Measurements from ENCODE around the gene MRPL18. TPM values are rescaled to one million over a fixed set of nuclear protein-coding genes. Genes with fewer than 3 reads are reported as not detected.
A peak's percentile ranks its signal among the peaks of the same experiment; 100 is the strongest.

The MRPL18 gene
- total RNA-seq, 2 experiments from 2014 or later, result 9.8 to 10.2 TPM

DNA sequence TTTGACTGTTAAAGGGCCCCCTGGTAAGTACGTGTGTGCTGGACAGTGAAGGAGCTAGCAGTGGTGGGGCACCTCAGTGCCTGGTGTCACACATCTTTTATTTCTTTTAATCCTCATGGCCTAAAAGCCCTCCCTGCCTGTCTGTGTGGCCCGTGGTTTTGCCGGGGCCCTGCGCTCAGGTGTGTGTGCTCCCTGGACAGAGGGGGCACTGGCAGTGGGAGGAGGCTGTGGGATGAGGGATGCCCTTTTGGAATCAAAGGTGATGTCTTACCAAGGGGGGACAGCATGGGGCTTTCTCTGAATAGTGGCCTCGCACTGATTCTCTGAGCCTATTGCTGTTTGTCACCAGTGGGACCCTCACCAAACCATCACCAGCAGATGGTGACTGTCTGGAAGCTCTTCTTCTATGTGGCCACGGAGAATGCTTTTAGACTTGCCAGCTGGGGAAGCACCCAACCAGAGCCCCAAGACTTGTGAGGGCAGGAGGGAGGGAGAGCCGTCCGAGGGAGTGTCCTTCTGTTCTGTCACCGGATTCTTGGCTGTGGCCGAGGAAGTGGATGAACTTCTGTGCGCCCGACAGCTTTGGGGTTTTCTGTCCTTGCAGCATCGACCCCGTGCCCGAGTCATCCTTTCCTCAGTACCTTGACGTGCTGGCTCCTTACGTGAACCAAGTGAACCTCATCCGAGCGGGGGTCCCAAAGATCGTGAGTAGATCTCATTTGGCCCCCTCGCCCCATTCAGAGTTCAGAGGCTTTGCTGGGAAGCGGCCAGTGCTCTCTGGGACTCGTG is 27.9 kb downstream of the MRPL18 start:
- TF ChIP-seq, protein P1, sequence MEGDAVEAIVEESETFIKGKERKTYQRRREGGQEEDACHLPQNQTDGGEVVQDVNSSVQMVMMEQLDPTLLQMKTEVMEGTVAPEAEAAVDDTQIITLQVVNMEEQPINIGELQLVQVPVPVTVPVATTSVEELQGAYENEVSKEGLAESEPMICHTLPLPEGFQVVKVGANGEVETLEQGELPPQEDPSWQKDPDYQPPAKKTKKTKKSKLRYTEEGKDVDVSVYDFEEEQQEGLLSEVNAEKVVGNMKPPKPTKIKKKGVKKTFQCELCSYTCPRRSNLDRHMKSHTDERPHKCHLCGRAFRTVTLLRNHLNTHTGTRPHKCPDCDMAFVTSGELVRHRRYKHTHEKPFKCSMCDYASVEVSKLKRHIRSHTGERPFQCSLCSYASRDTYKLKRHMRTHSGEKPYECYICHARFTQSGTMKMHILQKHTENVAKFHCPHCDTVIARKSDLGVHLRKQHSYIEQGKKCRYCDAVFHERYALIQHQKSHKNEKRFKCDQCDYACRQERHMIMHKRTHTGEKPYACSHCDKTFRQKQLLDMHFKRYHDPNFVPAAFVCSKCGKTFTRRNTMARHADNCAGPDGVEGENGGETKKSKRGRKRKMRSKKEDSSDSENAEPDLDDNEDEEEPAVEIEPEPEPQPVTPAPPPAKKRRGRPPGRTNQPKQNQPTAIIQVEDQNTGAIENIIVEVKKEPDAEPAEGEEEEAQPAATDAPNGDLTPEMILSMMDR (IDR thresholded peaks at IDR 0.05), result no peak
- ATAC-seq (ENCODE audit: poor library complexity) (no peak), DNase-seq (peak in 1 of 14 experiments; percentile 21)
- Mint-ChIP-seq H3K4me3 (no peak overlapping the region), H3K36me3 (ENCODE audit: low read depth) (no peaks in the 10 kb centered on the region), H3K9me3 (no peaks in the 10 kb centered on the region), H3K27ac (no peak overlapping the region), H3K27me3 (no peaks in the 10 kb centered on the region), H3K4me1 (ENCODE audit: low read depth) (peaks cover 30% of the 10 kb centered on the region)
- intact Hi-C loops (cut with DNase I, micrococcal nuclease), result no loop called here
- no peak overlapping the region for H3K27ac ChIP-seq (ENCODE audit: low read depth in 1 of 2, low read length in 2 of 2)
- H3K36me3 ChIP-seq (ENCODE audit: insufficient read depth, low read length), result no peaks in the 10 kb centered on the region
- POLR2A ChIA-PET, result interaction anchor here (3.4 kb wide), 1 partner anchor 28 kb away, joined by 37 read pairs; the partner anchor contains the start of genes MRPL18 and TCP1
- H3K27me3 ChIP-seq (ENCODE audit: control insufficient read depth in 1 of 2, insufficient read depth in 2 of 2, low read length in 2 of 2), result no peaks in the 10 kb centered on the region
- CTCF ChIA-PET, result no interaction called here
- H3K4me1 ChIP-seq (ENCODE audit: insufficient read depth, low read length), result peaks cover 24% of the 10 kb centered on the region
- H3K4me3 ChIP-seq (ENCODE audit: low read length), result no peak overlapping the region
- H3K9me3 ChIP-seq (ENCODE audit: control insufficient read depth in 1 of 2, insufficient read depth in 1 of 2, low read length in 2 of 2), result no peaks in the 10 kb centered on the region

DNA sequence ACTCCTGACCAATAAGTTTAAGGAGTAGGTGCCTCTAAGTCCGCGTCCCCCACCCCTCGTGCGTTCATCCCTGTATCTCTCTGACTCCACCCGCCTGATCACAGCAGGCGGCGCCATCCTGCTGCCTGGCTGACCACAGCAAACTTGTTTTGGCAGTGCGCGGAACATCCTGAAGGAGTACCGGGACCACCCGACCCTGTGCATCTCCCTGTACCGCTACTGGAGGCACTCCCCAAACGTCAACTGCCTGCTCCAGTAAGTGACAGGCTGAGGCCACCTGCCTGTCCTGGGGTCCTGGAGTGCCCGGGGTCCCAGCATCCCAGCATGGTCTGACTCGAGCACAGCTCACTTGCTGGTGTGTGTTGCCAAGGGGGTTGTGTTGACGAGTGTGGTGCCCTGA is 28.8 kb downstream of the MRPL18 start:
- ChIA-PET POLR2A (interaction anchor here (3.4 kb wide), 1 partner anchor 29 kb away, joined by 37 read pairs; the partner anchor contains the start of genes MRPL18 and TCP1), CTCF (interaction anchor here (1.4 kb wide), 1 partner anchor 128 kb away, joined by 3 read pairs; no protein-coding TSS in a partner anchor)
- DNase-seq, result no peak
- H3K9me3 ChIP-seq (ENCODE audit: control insufficient read depth in 1 of 2, insufficient read depth in 1 of 2, low read length in 2 of 2), result peaks cover 0 to 3% of the 10 kb centered on the region in 2 experiments
- peaks cover 24% of the 10 kb centered on the region for H3K4me1 ChIP-seq (ENCODE audit: insufficient read depth, low read length)
- no peaks in the 10 kb centered on the region for H3K36me3 Mint-ChIP-seq (ENCODE audit: low read depth)
- no peaks in the 10 kb centered on the region for H3K9me3 Mint-ChIP-seq
- peak overlapping the region; percentile 83 for H3K4me3 Mint-ChIP-seq
- no peak for ATAC-seq (ENCODE audit: poor library complexity)
- peak overlapping the region; percentile 81 for H3K27ac Mint-ChIP-seq
- TF ChIP-seq, protein P1 (IDR thresholded peaks at IDR 0.05), result no peak
- H3K4me3 ChIP-seq (ENCODE audit: low read length), result no peak overlapping the region
- intact Hi-C loops (cut with DNase I, micrococcal nuclease), result no loop called here
- no peaks in the 10 kb centered on the region for H3K27me3 Mint-ChIP-seq
- H3K27ac ChIP-seq (ENCODE audit: low read depth in 1 of 2, low read length in 2 of 2), result peak overlapping the region in 1 of 2 donors; percentile 53
- peaks cover 30% of the 10 kb centered on the region for H3K4me1 Mint-ChIP-seq (ENCODE audit: low read depth)
- no peaks in the 10 kb centered on the region for H3K27me3 ChIP-seq (ENCODE audit: control insufficient read depth in 1 of 2, insufficient read depth in 2 of 2, low read length in 2 of 2)
- no peaks in the 10 kb centered on the region for H3K36me3 ChIP-seq (ENCODE audit: insufficient read depth, low read length)

DNA sequence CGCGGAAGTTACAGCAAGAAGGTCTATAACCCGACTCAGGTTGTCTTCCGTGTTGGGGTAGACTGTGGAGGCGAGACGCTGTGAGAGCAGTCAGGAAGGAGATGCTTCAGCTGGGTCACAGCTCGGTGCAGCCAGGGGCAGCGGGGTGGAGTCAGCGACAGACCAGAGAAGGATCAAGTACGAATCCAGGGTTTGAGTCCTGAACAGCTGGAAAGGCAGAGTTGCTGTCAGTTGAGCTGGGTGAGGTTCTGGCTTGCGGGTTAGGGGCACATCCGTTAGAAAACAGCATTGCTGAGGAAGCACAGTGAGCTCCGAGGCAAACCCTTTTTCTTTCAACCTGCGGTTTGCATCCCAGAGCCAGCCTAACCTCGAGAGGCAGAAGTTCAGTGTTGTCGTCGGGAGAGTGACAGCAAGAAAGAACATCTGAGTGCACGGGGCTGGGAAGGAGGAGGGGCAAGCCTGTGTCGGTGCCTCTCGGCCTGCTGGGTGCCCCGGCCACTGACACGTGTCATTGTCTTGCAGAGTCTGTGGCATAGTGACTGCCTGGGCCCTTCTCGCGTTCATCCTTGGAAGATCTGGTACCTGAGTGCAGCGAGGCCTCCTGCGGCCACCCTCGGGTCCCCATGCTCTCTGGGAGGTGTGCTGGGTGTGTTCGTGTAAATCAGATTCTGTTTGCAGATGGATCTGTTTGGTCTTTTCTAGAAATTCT is 29.8 kb downstream of the MRPL18 start:
- Histone ChIP-seq H3K4me3 (ENCODE audit: low read length) (peak overlapping the region; percentile 47), H3K4me1 (ENCODE audit: insufficient read depth, low read length) (peaks cover 24% of the 10 kb centered on the region), H3K9me3 (ENCODE audit: control insufficient read depth in 1 of 2, insufficient read depth in 1 of 2, low read length in 2 of 2) (peaks cover 0 to 3% of the 10 kb centered on the region in 2 experiments), H3K36me3 (ENCODE audit: insufficient read depth, low read length) (no peaks in the 10 kb centered on the region), H3K27ac (ENCODE audit: low read depth in 1 of 2, low read length in 2 of 2) (peak overlapping the region; percentile 33 to 53), H3K27me3 (ENCODE audit: control insufficient read depth in 1 of 2, insufficient read depth in 2 of 2, low read length in 2 of 2) (no peaks in the 10 kb centered on the region)
- ATAC-seq (ENCODE audit: poor library complexity) (peak; percentile 85), DNase-seq (peak in 12 of 14 experiments; percentile 5 to 64 (median 36))
- TF ChIP-seq, protein P1 (IDR thresholded peaks at IDR 0.05), result no peak
- POLR2A ChIA-PET, result interaction anchor here (0.6 to 3.4 kb wide), 6 partner anchors 13 to 951 kb away, joined by 3 to 37 read pairs (median 4); partner anchors contain the start of genes MRPL18, TCP1 and WTAP
- Mint-ChIP-seq H3K27ac (peak overlapping the region; percentile 81), H3K9me3 (no peaks in the 10 kb centered on the region), H3K36me3 (ENCODE audit: low read depth) (no peaks in the 10 kb centered on the region), H3K27me3 (no peaks in the 10 kb centered on the region), H3K4me1 (ENCODE audit: low read depth) (peaks cover 30% of the 10 kb centered on the region), H3K4me3 (peak overlapping the region; percentile 83)
- intact Hi-C loops (cut with DNase I, micrococcal nuclease), result no loop called here
- CTCF ChIA-PET, result interaction anchor here (1.4 kb wide), 1 partner anchor 129 kb away, joined by 3 read pairs; no protein-coding TSS in a partner anchor

All from CD4-positive, alpha-beta T cell (primary cell).